ENCODE results near the gene TMC8.
"Not testable (repeated sequence)": the region's sequence is repeated elsewhere in the genome, so short reads cannot be mapped to it uniquely, and the experiment has no call there.

- TF ChIP-seq MXI1 (conservative IDR thresholded peaks at IDR 0.05; ENCODE audit: poor library complexity, severe bottlenecking); SMC3 (conservative IDR thresholded peaks at IDR 0.05; ENCODE audit: poor library complexity); EP300 (conservative IDR thresholded peaks at IDR 0.05; ENCODE audit: poor library complexity, severe bottlenecking); CTCF (IDR thresholded peaks at IDR 0.05; ENCODE audit: poor library complexity, severe bottlenecking); RAD21 (conservative IDR thresholded peaks at IDR 0.05); POLR2AphosphoS5 (IDR thresholded peaks at IDR 0.05); TAF1 (IDR thresholded peaks at IDR 0.05; ENCODE audit: low read depth); REST (IDR thresholded peaks at IDR 0.05; ENCODE audit: borderline replicate concordance): not testable (repeated sequence)
These were observed 41.1 kb downstream of the TMC8 start for GRCh38 chr17:78171591-78172248.

Measured in neural cell (in vitro differentiated cells).